Keratinocyte (primary cell): ENCODE data around the gene RET. TPM values are rescaled to one million over a fixed set of nuclear protein-coding genes. Genes with fewer than 3 reads are reported as not detected.

Experiments used
- DNase-seq: peaks from one replicate; pipeline ENCODE4 v3.0.0-alpha.2; 2011; ENCODE audit warnings: low read depth, missing footprints, low spot score
- FAIRE-seq: peaks from 2 replicates; lab custom pipeline; 2011; peaks lifted over from hg19 to GRCh38; lab: Jason Lieb, UNC
- H2AFZ ChIP-seq: 2 replicates; pipeline ENCODE4 v1.6.0; 2012; ENCODE audit warnings: low read length, control low read depth, inconsistent platforms; ENCODE audit not compliant: control insufficient read depth
- H3K27ac ChIP-seq: 2 replicates; pipeline ENCODE4 v1.5.1; 2011; ENCODE audit warnings: low read length; ENCODE audit not compliant: control insufficient read depth, insufficient read depth
- H3K27me3 ChIP-seq: 3 replicates; pipeline ENCODE4 v1.6.0; 2011; ENCODE audit warnings: low read length; ENCODE audit not compliant: control insufficient read depth, insufficient read depth; ENCODE audit errors: extremely low read depth
- H3K36me3 ChIP-seq, 2 experiments: 2 replicates in 1 of 2; 3 replicates in 1 of 2; pipeline ENCODE4 v1.5.1; 2011; ENCODE audit warnings: low read length in 2 of 2, mild to moderate bottlenecking in 1 of 2; ENCODE audit not compliant: control insufficient read depth in 2 of 2, insufficient read depth in 2 of 2; ENCODE audit errors: extremely low read depth in 1 of 2
- H3K4me1 ChIP-seq: 3 replicates; pipeline ENCODE4 v1.5.1; 2011; ENCODE audit warnings: low read length; ENCODE audit not compliant: control insufficient read depth, insufficient read depth; ENCODE audit errors: extremely low read depth
- H3K4me2 ChIP-seq: 3 replicates; pipeline ENCODE4 v1.6.0; 2011; ENCODE audit warnings: low read depth, low read length; ENCODE audit not compliant: control insufficient read depth, insufficient read depth; ENCODE audit errors: extremely low read depth
- H3K4me3 ChIP-seq, 3 experiments: fragments of 200-600 bp in 1 of 3; sonication (generic) in 1 of 3; 2 replicates in 2 of 3; 3 replicates in 1 of 3; pipeline ENCODE4 v1.5.1; 2011 to 2016; ENCODE audit warnings: low read length in 3 of 3, mild to moderate bottlenecking in 3 of 3, control low read depth in 2 of 3, inconsistent platforms in 1 of 3, low read depth in 1 of 3, mixed read lengths in 1 of 3, mixed run types in 1 of 3, moderate library complexity in 1 of 3; ENCODE audit not compliant: control insufficient read depth in 2 of 3, insufficient read depth in 2 of 3; ENCODE audit errors: extremely low read depth in 1 of 3
- H3K79me2 ChIP-seq: 2 replicates; pipeline ENCODE4 v1.6.0; 2012; ENCODE audit warnings: low read length; ENCODE audit not compliant: control insufficient read depth, insufficient read depth
- H3K9ac ChIP-seq: 3 replicates; pipeline ENCODE4 v1.6.0; 2011; ENCODE audit warnings: low read length; ENCODE audit not compliant: control insufficient read depth, insufficient read depth; ENCODE audit errors: extremely low read depth
- H3K9me1 ChIP-seq: 3 replicates; pipeline ENCODE4 v1.6.0; 2011; ENCODE audit warnings: low read length; ENCODE audit not compliant: control insufficient read depth, insufficient read depth; ENCODE audit errors: extremely low read depth
- H3K9me3 ChIP-seq: 2 replicates; pipeline ENCODE4 v1.5.1; 2012; ENCODE audit warnings: low read depth, low read length; ENCODE audit not compliant: control insufficient read depth
- H4K20me1 ChIP-seq: 3 replicates; pipeline ENCODE4 v1.6.0; 2011; ENCODE audit warnings: low read length; ENCODE audit not compliant: control insufficient read depth, insufficient read depth; ENCODE audit errors: extremely low read depth
- CTCF ChIP-seq, 3 experiments: IDR thresholded peaks in 1 of 3; conservative IDR thresholded peaks in 1 of 3; optimal IDR thresholded peaks in 1 of 3; 2 replicates in 2 of 3; 3 replicates in 1 of 3; pipeline versions ENCODE3 to v1.5.1; 2011; ENCODE audit warnings: low read length in 3 of 3, mild to moderate bottlenecking in 3 of 3, moderate library complexity in 2 of 3, control low read depth in 1 of 3, inconsistent platforms in 1 of 3; ENCODE audit not compliant: insufficient read depth in 2 of 3; ENCODE audit errors: extremely low read depth in 1 of 3
- EZH2 ChIP-seq: IDR thresholded peaks from one replicate; pipeline ENCODE4 v1.6.1; 2012; ENCODE audit warnings: inconsistent platforms, mild to moderate bottlenecking, low read length, moderate library complexity
- dilution Hi-C: fragments of 300-500 bp; cut with MboI; formaldehyde crosslinking; loops from one replicate; pipeline ENCODE4 v1.7.0; 2020; ENCODE audit warnings: low sequenced_read_pairs; ENCODE audit not compliant: extremely low pct_ligation_motif_present
- polyA plus RNA-seq, 5 experiments: library from polyadenylated mRNA; depleted of rRNA in 3 of 5; stranded (reverse) in 3 of 5; stranded (forward) in 1 of 5; unstranded in 1 of 5; fragments of >200 nt; gene quantifications; 1 replicate in 1 of 5; 2 replicates in 3 of 5; 3 replicates in 1 of 5; pipeline versions ENCODE4 v1.2.1 to v1.2.3, GENCODE V29; 2011 to 2012; ENCODE audit warnings: missing spikeins in 2 of 5, low read depth in 1 of 5, low replicate concordance in 1 of 5

Gene RET
- polyA plus RNA-seq, 1 donor (not counting 4 experiments of a cell fraction or from before 2014, with no cell fraction given), result 0.21 TPM

- no peak for FAIRE-seq
- dilution Hi-C loops, result no loop called here
- no peak for TF ChIP-seq CTCF (optimal IDR thresholded peaks at IDR 0.05 in 1 of 3, IDR thresholded peaks at IDR 0.05 in 1 of 3, conservative IDR thresholded peaks at IDR 0.05 in 1 of 3; ENCODE audit: extremely low read depth in 1 of 3, insufficient read depth in 2 of 3, low read length in 3 of 3)
- no peak for TF ChIP-seq EZH2
Measured at GRCh38 chr10:43036481-43037428, 40.1 kb upstream of the RET start.

DNA sequence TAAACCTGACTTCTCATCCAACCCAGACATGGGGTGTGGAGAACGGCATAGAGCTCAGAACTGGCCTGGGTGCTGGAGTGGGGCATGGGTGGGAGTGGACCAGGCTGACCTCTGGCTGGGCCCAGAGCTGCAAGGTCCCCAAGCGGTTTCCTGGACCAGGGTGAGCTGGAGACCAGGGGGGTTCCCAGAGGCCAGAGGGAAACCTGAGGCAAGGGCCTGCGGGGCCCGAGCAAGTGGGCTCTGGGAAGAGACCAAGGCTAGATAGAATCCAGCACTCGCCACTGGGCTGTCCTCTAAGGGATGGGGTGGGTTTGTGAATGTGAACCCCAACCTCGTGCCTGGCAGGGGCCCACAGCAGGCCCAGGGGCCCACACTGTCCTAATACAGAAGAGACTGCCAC lies 39.4 kb upstream of the RET start:
- Histone ChIP-seq H3K9ac (no peak overlapping the region), H4K20me1 (no peaks in the 10 kb centered on the region), H3K27ac (no peak overlapping the region), H3K27me3 (no peaks in the 10 kb centered on the region), H3K9me3 (no peaks in the 10 kb centered on the region), H2AFZ (no peak overlapping the region), H3K9me1 (no peaks in the 10 kb centered on the region), H3K4me1 (no peaks in the 10 kb centered on the region), H3K36me3 (no peaks in the 10 kb centered on the region), H3K4me2 (no peak overlapping the region), H3K79me2 (no peaks in the 10 kb centered on the region), H3K4me3 (no peak overlapping the region)
- FAIRE-seq, result no peak
- dilution Hi-C loops, result no loop called here
- TF ChIP-seq EZH2, result no peak
- TF ChIP-seq CTCF (optimal IDR thresholded peaks at IDR 0.05 in 1 of 3, IDR thresholded peaks at IDR 0.05 in 1 of 3, conservative IDR thresholded peaks at IDR 0.05 in 1 of 3; ENCODE audit: extremely low read depth in 1 of 3, insufficient read depth in 2 of 3, low read length in 3 of 3), result no peak
- no peak for DNase-seq

More at GRCh38 chr10:43036481-43037428, 40.1 kb upstream of the RET start:
- no peak overlapping the region for H2AFZ ChIP-seq
- no peak for DNase-seq
- H3K27me3 ChIP-seq, result no peaks in the 10 kb centered on the region
- no peaks in the 10 kb centered on the region for H3K36me3 ChIP-seq
- no peaks in the 10 kb centered on the region for H3K9me1 ChIP-seq
- H3K27ac ChIP-seq, result no peak overlapping the region
- no peak overlapping the region for H3K9ac ChIP-seq
- no peaks in the 10 kb centered on the region for H3K79me2 ChIP-seq
- no peak overlapping the region for H3K4me3 ChIP-seq
- H3K4me2 ChIP-seq, result no peak overlapping the region
- H4K20me1 ChIP-seq, result no peaks in the 10 kb centered on the region
- no peaks in the 10 kb centered on the region for H3K9me3 ChIP-seq
- no peaks in the 10 kb centered on the region for H3K4me1 ChIP-seq
